ENCODE data around the gene BTBD16.

Gene BTBD16

GRCh38 chr10:122287570-122287969, 16.5 kb downstream of the BTBD16 start:
- TF ChIP-seq CTCF (IDR thresholded peaks at IDR 0.05; ENCODE audit: low read length, missing control alignments), result no peak
- no peak for DNase-seq (ENCODE audit: low read depth)
- no peak overlapping the region for H3K4me3 ChIP-seq (replicated peaks; ENCODE audit: low read depth, low read length)

GRCh38 chr10:122288262-122288661, 17.2 kb downstream of the BTBD16 start:
- no peak for DNase-seq (ENCODE audit: low read depth)
- H3K4me3 ChIP-seq (replicated peaks; ENCODE audit: low read depth, low read length), result no peak overlapping the region
- TF ChIP-seq CTCF (IDR thresholded peaks at IDR 0.05; ENCODE audit: low read length, missing control alignments), result no peak

GRCh38 chr10:122288917-122289316, 17.8 kb downstream of the BTBD16 start:
- DNase-seq (ENCODE audit: low read depth), result no peak
- no peak for TF ChIP-seq CTCF (IDR thresholded peaks at IDR 0.05; ENCODE audit: low read length, missing control alignments)

GRCh38 chr10:122290334-122290733, 19.2 kb downstream of the BTBD16 start:
- no peak for TF ChIP-seq CTCF (IDR thresholded peaks at IDR 0.05; ENCODE audit: low read length, missing control alignments)
- DNase-seq (ENCODE audit: low read depth), result peak; percentile 8
- no peak overlapping the region for H3K4me3 ChIP-seq (replicated peaks; ENCODE audit: low read depth, low read length)

More at GRCh38 chr10:122288917-122289316, 17.8 kb downstream of the BTBD16 start:
- H3K4me3 ChIP-seq (replicated peaks; ENCODE audit: low read depth, low read length), result no peak overlapping the region

- no peak overlapping the region for H3K4me3 ChIP-seq (replicated peaks; ENCODE audit: low read depth, low read length)
- TF ChIP-seq CTCF (IDR thresholded peaks at IDR 0.05; ENCODE audit: low read length, missing control alignments), result no peak
- DNase-seq (ENCODE audit: low read depth), result no peak
Measured at GRCh38 chr10:122290833-122291532, 19.9 kb downstream of the BTBD16 start.

GRCh38 chr10:122291739-122292138, 20.6 kb downstream of the BTBD16 start:
- H3K4me3 ChIP-seq (replicated peaks; ENCODE audit: low read depth, low read length), result no peak overlapping the region
- no peak for DNase-seq (ENCODE audit: low read depth)
- TF ChIP-seq CTCF (IDR thresholded peaks at IDR 0.05; ENCODE audit: low read length, missing control alignments), result no peak

- no peak for TF ChIP-seq CTCF (IDR thresholded peaks at IDR 0.05; ENCODE audit: low read length, missing control alignments)
- H3K4me3 ChIP-seq (replicated peaks; ENCODE audit: low read depth, low read length), result no peak overlapping the region
- DNase-seq (ENCODE audit: low read depth), result no peak
Measured at GRCh38 chr10:122292376-122292775, 21.3 kb downstream of the BTBD16 start.

All from fibroblast of pulmonary artery (primary cell).